SU-DHL-6 (cell line): Measurements from ENCODE around the gene RPS6KA5.

Source experiments
- EZH2phosphoT487 ChIP-seq: fragments of 200-600 bp; sonication (generic), shearing (Covaris generic); conservative IDR thresholded peaks from 2 replicates; pipeline ENCODE4 v1.6.1; 2018; ENCODE audit warnings: mild to moderate bottlenecking, antibody characterized with exemption, low read length, moderate library complexity, mixed read lengths
- TF ChIP-seq, protein P1 (sequence below): fragments of 200-600 bp; sonication (generic); IDR thresholded peaks from one replicate; pipeline ENCODE4 v1.5.1; 2017; ENCODE audit warnings: antibody characterized with exemption, mild to moderate bottlenecking, low read length, moderate library complexity; ENCODE audit not compliant: insufficient read depth, poor library complexity, severe bottlenecking

- TF ChIP-seq, protein P1, sequence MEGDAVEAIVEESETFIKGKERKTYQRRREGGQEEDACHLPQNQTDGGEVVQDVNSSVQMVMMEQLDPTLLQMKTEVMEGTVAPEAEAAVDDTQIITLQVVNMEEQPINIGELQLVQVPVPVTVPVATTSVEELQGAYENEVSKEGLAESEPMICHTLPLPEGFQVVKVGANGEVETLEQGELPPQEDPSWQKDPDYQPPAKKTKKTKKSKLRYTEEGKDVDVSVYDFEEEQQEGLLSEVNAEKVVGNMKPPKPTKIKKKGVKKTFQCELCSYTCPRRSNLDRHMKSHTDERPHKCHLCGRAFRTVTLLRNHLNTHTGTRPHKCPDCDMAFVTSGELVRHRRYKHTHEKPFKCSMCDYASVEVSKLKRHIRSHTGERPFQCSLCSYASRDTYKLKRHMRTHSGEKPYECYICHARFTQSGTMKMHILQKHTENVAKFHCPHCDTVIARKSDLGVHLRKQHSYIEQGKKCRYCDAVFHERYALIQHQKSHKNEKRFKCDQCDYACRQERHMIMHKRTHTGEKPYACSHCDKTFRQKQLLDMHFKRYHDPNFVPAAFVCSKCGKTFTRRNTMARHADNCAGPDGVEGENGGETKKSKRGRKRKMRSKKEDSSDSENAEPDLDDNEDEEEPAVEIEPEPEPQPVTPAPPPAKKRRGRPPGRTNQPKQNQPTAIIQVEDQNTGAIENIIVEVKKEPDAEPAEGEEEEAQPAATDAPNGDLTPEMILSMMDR, result no peak
- TF ChIP-seq EZH2phosphoT487, result no peak
Measured at GRCh38 chr14:90963343-90963742, 97.1 kb downstream of the RPS6KA5 start.
